ENCODE measurements around the gene FOXC2. TPM values are rescaled to one million over a fixed set of nuclear protein-coding genes. Genes with fewer than 3 reads are reported as not detected.

Gene FOXC2
- total and polyA plus RNA-seq, 2 of the 13 experiments (the other 11 are each of a cell fraction or from before 2014, with no cell fraction given) = not detected

DNA sequence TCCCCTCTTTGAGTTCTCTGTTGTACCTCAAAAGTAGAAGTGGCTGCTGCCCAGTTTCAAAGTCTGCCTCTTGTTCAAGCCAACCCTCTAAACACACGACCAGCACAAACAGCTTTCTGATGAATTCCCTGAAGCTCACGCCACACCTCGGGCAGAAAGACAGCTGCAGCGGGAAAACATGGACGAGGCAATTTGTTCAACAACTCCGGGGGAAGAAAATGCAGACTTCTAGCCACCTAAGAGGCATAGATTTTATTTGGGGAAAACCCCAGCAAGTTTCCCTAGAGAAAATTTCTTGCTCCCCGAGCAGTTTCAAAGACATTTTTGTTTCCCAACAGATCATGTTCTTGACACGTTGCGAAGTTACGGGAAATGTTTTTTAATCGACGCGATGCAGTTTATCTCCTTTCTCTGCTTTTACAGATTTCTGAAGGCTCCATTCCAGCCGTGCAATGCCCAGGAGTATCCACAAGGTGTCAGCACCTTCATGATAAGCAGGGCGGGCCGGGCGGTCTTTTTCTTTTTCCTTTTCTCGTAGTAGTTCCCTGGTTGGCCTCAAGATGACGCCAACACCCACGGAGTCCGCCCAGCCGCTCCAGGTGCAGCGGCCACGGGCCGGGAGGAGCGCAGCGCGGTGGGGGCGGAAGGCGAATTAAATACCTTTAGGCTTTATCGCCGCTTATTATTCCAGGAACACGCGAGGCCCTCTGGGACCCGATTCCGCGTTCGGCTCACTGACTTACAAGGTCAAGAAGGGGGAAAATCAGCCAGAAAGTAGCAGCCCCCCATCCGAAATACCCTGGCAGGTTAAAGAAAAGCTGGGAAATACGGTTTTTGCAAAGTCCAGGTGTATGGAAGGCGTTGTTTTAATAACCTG lies 2.9 kb upstream of the FOXC2 start (continued):
- TF ChIP-seq, protein P1, sequence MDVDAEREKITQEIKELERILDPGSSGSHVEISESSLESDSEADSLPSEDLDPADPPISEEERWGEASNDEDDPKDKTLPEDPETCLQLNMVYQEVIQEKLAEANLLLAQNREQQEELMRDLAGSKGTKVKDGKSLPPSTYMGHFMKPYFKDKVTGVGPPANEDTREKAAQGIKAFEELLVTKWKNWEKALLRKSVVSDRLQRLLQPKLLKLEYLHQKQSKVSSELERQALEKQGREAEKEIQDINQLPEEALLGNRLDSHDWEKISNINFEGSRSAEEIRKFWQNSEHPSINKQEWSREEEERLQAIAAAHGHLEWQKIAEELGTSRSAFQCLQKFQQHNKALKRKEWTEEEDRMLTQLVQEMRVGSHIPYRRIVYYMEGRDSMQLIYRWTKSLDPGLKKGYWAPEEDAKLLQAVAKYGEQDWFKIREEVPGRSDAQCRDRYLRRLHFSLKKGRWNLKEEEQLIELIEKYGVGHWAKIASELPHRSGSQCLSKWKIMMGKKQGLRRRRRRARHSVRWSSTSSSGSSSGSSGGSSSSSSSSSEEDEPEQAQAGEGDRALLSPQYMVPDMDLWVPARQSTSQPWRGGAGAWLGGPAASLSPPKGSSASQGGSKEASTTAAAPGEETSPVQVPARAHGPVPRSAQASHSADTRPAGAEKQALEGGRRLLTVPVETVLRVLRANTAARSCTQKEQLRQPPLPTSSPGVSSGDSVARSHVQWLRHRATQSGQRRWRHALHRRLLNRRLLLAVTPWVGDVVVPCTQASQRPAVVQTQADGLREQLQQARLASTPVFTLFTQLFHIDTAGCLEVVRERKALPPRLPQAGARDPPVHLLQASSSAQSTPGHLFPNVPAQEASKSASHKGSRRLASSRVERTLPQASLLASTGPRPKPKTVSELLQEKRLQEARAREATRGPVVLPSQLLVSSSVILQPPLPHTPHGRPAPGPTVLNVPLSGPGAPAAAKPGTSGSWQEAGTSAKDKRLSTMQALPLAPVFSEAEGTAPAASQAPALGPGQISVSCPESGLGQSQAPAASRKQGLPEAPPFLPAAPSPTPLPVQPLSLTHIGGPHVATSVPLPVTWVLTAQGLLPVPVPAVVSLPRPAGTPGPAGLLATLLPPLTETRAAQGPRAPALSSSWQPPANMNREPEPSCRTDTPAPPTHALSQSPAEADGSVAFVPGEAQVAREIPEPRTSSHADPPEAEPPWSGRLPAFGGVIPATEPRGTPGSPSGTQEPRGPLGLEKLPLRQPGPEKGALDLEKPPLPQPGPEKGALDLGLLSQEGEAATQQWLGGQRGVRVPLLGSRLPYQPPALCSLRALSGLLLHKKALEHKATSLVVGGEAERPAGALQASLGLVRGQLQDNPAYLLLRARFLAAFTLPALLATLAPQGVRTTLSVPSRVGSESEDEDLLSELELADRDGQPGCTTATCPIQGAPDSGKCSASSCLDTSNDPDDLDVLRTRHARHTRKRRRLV (CRISPR knock-in tag; IDR thresholded peaks at IDR 0.05) = no peak
- TF ChIP-seq SYNCRIP (IDR thresholded peaks at IDR 0.05; ENCODE audit: insufficient read depth, low read depth, low read length) = no peak
- TF ChIP-seq HES4 (CRISPR knock-in tag; IDR thresholded peaks at IDR 0.05; ENCODE audit: borderline replicate concordance) = no peak
- TF ChIP-seq YEATS2 (CRISPR knock-in tag; IDR thresholded peaks at IDR 0.05; ENCODE audit: borderline replicate concordance) = peak; percentile 21; the same call in 1 of the 2 replicates
- no peak for TF ChIP-seq ISX (CRISPR knock-in tag; conservative IDR thresholded peaks at IDR 0.05)
- no peak for TF ChIP-seq ZNF558 (CRISPR knock-in tag; IDR thresholded peaks at IDR 0.05; ENCODE audit: borderline replicate concordance)
- no peak for TF ChIP-seq ZNF282 (IDR thresholded peaks at IDR 0.05; ENCODE audit: partially characterized antibody)
- TF ChIP-seq ZEB1 (IDR thresholded peaks at IDR 0.05; ENCODE audit: insufficient replicate concordance, low read depth) = no peak
- no peak for TF ChIP-seq MAFK (conservative IDR thresholded peaks at IDR 0.05 in 1 of 2, IDR thresholded peaks at IDR 0.05 in 1 of 2; ENCODE audit: low read length in 2 of 2)
- no peak for TF ChIP-seq SNAI1 (CRISPR knock-in tag; IDR thresholded peaks at IDR 0.05; ENCODE audit: borderline replicate concordance)
- TF ChIP-seq ZNF777 (CRISPR knock-in tag; IDR thresholded peaks at IDR 0.05) = no peak
- TF ChIP-seq, protein P2, sequence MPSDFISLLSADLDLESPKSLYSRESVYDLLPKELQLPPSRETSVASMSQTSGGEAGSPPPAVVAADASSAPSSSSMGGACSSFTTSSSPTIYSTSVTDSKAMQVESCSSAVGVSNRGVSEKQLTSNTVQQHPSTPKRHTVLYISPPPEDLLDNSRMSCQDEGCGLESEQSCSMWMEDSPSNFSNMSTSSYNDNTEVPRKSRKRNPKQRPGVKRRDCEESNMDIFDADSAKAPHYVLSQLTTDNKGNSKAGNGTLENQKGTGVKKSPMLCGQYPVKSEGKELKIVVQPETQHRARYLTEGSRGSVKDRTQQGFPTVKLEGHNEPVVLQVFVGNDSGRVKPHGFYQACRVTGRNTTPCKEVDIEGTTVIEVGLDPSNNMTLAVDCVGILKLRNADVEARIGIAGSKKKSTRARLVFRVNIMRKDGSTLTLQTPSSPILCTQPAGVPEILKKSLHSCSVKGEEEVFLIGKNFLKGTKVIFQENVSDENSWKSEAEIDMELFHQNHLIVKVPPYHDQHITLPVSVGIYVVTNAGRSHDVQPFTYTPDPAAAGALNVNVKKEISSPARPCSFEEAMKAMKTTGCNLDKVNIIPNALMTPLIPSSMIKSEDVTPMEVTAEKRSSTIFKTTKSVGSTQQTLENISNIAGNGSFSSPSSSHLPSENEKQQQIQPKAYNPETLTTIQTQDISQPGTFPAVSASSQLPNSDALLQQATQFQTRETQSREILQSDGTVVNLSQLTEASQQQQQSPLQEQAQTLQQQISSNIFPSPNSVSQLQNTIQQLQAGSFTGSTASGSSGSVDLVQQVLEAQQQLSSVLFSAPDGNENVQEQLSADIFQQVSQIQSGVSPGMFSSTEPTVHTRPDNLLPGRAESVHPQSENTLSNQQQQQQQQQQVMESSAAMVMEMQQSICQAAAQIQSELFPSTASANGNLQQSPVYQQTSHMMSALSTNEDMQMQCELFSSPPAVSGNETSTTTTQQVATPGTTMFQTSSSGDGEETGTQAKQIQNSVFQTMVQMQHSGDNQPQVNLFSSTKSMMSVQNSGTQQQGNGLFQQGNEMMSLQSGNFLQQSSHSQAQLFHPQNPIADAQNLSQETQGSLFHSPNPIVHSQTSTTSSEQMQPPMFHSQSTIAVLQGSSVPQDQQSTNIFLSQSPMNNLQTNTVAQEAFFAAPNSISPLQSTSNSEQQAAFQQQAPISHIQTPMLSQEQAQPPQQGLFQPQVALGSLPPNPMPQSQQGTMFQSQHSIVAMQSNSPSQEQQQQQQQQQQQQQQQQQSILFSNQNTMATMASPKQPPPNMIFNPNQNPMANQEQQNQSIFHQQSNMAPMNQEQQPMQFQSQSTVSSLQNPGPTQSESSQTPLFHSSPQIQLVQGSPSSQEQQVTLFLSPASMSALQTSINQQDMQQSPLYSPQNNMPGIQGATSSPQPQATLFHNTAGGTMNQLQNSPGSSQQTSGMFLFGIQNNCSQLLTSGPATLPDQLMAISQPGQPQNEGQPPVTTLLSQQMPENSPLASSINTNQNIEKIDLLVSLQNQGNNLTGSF (CRISPR knock-in tag; IDR thresholded peaks at IDR 0.05) = no peak
- no peak for TF ChIP-seq ZFP62 (CRISPR knock-in tag; IDR thresholded peaks at IDR 0.05)
- no peak for TF ChIP-seq ZNF121 (CRISPR knock-in tag; IDR thresholded peaks at IDR 0.05)
- no peak for TF ChIP-seq HNF4G (IDR thresholded peaks at IDR 0.05; ENCODE audit: borderline replicate concordance, low read depth, low read length)
- TF ChIP-seq HNF4G (CRISPR knock-in tag; IDR thresholded peaks at IDR 0.05; ENCODE audit: borderline replicate concordance, low read depth) = no peak
- TF ChIP-seq NR2F1 (CRISPR knock-in tag; IDR thresholded peaks at IDR 0.05) = no peak
- no peak for TF ChIP-seq ZNF629 (CRISPR knock-in tag; conservative IDR thresholded peaks at IDR 0.05)
